Measurements from ENCODE around the gene FGF14.

- TF ChIP-seq CTCF (IDR thresholded peaks at IDR 0.05; ENCODE audit: poor library complexity): no peak
- TF ChIP-seq EZH2 (IDR thresholded peaks at IDR 0.05; ENCODE audit: borderline replicate concordance): no peak
- TF ChIP-seq EZH2phosphoT487 (IDR thresholded peaks at IDR 0.05; ENCODE audit: low read depth, severe bottlenecking, unreplicated experiment): no peak
Observed at GRCh38 chr13:101881593-101881992, 520.3 kb downstream of the FGF14 start.
